HG02973 (cell line): Measurements from ENCODE around the gene GOLGA3.
A peak's percentile ranks its signal among the peaks of the same experiment; 100 is the strongest.
"Not testable (repeated sequence)": the region's sequence is repeated elsewhere in the genome, so short reads cannot be mapped to it uniquely, and the experiment has no call there.

ENCODE experiments used
- ATAC-seq: cut with Tn5 transposase; IDR thresholded peaks from one replicate; pipeline ENCODE4 v1.9.1; 2021; ENCODE audit warnings: moderate library complexity; ENCODE audit not compliant: unreplicated experiment

GOLGA3 gene

DNA sequence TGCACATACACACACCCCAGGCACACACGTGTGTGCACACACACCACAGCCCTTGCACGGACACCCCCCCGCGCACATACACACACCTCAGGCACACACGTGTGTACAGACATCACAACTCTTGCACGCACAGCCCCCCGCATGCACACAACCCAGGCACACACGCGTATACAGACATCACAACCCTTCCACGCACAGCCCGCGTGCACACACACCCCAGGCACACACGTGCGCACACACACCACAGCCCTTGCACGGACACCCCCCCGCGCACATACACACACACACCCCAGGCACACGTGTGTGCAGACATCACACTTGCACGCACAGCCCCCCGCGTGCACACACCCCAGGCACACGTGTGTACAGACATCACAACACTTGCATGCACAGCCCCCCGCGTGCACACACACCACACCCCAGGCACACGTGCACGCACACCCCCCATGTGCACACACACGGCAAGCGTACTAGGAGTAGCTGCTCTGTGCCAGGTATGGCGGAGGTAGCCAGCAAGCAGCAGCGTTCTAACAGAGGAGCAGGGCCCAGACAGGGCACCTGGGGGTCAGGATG, 48.8 kb downstream of the GOLGA3 start:
- ATAC-seq: no peak

- no peak for ATAC-seq
Measured at GRCh38 chr12:132777614-132778013, 51.1 kb downstream of the GOLGA3 start.

- no peak for ATAC-seq
Measured at GRCh38 chr12:132776816-132777568, 51.7 kb downstream of the GOLGA3 start.

DNA sequence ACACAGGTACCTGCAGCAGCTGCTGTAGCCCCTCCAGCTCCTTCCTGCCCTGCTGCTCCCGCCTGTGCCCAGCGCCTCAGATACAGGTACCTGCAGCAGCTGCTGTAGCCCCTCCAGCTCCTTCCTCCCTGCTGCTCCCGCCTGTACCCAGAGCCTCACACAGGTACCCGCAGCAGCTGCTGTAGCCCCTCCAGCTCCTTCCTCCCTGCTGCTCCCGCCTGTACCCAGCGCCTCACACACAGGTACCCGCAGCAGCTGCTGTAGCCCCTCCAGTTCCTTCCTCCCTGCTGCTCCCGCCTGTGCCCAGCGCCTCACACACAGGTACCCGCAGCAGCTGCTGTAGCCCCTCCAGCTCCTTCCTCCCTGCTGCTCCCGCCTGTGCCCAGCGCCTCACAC, 52.4 kb downstream of the GOLGA3 start:
- ATAC-seq: not testable (repeated sequence)

DNA sequence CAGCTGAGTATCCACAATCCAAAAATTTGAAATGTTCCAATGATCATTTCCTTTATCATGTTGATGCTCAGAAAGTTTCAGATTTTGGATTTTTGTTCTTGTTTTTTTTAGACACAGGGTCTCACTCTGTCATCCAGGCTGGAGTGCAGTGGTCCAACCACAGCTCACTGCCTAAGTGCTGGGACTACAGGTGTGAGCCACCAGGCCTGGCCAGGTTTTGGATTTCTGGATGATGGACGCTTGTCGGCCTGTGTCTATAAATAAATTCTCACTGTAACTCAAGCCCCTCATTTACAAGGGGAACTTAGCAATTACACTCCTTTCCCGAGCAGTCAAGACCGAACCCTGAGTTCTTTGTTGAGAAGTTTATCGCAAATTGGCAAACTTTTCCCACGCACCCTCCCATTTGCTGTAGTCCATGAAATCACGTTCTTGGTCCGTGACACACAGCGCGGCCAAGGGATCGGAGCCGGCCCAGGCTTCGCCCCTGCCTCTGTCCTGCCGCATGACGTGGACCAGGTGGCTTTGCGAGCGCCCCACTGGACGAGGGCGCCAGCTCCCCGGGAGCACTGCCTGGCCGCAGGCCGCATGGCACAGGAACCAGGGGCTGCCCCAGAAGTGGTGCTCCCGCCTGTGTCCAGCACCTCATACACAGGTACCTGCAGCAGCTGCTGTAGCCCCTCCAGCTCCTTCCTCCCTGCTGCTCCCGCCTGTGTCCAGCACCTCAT, 53.0 kb downstream of the GOLGA3 start:
- ATAC-seq: no peak

DNA sequence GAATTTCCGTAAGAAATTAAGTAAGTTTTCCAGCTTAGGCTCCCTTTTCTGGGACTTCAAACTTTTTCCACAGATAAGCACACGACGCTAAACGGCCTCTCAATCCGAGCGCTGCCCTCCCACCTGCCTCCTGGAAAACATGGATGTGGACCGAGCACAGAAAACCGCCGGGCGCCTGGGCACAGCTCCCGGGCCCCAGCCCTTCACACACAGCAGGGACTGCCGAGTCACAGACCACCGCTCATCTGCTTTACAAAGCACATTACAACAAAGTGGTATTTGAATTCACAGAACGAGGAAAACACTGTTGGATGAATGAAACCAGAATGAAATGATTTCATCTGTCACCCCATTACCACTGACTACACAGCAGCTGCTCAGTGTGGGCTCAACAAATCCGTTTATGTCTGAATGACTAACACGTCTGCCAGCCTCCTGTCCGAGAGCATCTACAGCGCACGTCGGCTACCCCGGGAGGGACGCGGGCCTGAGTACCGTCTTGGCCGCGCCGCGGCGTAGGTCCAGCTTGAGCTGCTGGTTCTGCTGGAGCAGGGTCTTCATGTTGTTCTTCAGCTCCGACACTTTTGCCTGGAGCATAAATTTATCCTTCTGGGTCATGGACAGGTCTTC, 53.9 kb downstream of the GOLGA3 start:
- ATAC-seq: no peak

DNA sequence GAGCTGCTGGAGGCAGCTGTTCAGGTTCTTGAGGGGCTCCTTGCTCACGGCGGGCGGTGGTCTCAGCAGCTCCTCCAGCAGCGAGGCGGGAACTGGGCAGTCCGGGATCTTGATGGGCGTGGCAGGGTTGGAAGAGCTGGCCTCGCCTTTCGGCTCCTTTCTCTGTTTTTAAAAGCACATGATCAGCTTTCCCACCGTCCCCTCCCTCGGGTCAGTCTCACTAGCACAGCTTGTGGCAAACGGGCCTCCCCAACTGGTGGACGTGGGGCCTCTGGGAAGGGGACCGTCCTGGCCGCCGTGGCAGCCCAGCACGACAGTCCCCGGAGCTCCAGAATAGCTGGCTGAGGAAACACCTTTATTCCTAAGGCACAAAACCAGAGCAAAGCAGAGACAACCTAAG, 54.5 kb downstream of the GOLGA3 start:
- ATAC-seq: no peak

DNA sequence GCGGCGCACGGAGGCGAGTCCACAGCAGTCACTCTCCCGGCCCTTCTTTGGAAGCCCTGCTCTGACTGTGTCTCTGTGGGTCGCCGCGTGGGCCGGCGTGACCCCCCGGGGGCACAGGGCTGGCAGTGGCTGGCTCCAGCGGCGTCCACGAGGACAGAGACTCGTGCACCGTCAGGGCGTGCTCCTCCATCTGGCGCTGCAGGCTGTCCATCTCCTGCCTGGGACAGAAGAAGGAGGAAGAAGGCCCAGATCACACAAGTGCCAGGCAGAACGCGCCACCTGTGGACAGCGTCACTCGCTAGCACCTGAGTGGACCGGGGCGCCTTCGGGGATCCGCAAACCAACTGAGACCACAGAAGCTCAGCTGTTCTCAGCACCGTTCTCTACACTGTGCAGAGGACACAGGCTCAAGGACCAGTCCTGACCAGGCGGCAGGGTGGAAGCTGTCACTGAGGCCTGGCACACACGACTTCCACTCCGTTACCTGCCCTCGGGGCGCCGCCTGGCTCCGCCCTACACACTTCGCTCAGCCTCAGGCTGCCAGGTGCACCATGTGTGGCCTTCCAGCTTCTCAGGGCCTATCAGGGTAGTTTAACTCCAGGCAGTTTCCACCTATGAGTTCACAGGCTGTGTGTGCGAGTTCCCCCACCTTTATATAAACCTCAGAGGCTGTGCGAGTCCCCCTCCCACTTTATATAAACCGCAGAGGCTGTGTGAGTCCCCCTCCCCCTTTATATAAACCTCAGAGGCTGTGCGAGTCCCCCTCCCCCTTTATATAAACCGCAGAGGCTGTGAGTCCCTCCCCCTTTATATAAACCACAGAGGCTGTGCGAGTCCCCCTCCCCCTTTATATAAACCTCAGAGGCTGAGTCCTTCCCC, 55.4 kb downstream of the GOLGA3 start:
- ATAC-seq: no peak

- peak; percentile 43 for ATAC-seq
Measured at GRCh38 chr12:132772606-132773005, 56.1 kb downstream of the GOLGA3 start.

DNA sequence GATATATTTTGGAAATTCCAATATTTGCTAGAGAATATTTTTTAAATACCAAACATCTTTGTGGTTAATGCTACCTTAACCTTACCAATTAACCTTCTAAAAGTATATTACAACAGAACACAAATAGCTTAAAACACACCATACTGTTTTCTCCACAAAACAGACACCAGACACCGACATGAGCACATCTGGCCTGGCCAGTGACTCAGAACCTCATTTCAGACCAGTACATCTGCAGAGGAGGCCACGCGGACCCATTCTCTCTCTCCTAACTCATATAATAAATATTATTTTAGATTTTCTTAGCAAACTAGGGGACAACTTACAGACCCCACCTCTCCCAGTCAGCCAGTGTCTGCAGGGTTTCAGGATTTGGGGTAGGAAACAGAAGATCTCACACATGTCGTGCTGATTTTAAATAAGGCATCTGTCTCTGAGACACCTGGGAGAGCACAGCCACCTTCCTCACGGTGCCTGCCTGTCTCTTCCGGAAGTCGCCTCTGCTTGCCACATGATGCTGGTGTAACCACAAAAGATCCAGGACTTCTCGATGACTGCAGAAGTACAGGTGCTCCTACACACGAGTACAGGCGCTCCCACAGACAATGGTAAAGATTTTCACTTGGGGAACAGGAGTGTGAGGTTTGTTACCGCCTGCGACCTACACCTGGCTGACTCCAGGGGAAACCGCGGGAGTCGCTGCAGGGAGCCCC, 57.4 kb downstream of the GOLGA3 start:
- ATAC-seq: no peak

- no peak for ATAC-seq
Measured at GRCh38 chr12:132766380-132767085, 62.1 kb downstream of the GOLGA3 start.

GRCh38 chr12:132765361-132765760, 63.3 kb downstream of the GOLGA3 start:
- ATAC-seq: no peak

- no peak for ATAC-seq
Measured at GRCh38 chr12:132764231-132764630, 64.4 kb downstream of the GOLGA3 start.

- peak; percentile 73 for ATAC-seq
Measured at GRCh38 chr12:132761921-132762583, 66.6 kb downstream of the GOLGA3 start.

DNA sequence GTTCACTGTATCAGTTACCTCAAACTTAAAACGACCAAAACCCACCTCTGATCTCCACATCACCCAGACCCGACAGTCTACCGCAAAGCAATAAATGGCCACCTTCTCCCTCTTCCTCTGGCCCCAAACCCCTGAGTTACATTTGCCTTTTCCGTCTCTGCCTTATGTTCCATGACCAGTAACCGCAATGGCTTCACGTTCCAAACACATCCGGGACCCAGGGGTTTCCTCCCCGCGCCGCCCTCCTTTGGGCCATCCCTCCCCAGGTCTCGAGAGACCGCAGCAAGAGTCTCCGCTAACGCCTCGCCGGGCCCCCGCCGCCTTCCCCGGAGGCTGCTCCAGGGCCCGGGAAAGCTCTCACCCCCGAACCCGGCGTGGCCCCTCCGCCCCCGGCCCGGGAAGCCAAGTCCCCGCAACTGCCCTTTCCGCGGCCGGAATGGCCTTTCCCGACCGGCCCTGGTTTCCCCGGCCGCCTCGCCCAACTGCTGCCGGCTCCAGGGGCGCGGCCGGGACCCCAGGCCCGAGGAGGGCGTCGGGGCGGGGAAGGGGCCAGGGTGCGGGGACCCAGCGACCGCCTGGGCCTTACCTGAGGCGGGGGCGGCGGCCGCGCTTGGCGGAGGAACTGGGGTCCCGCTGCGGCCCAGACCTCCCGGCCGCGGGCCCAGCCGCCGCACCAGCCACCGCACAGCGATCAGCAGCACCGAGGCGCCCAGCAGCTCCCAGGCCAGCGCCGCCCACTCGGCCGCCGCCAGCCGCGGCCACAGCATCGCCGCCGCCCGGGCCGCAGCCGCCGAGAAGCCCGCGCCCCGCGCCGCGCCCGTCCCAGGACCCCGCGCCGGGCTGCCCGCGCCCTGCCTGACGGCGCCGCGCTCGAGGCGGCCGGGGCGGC, 67.4 kb downstream of the GOLGA3 start, which contains the start of gene ANKLE2:
TSS of gene ANKLE2 (minus strand) at position 801 of the 889 bp plus-strand sequence. CDS start at position 767, 34 bp downstream.
- ATAC-seq: peak; percentile 30

- ATAC-seq: no peak
Measured at GRCh38 chr12:132759359-132759758, 69.3 kb downstream of the GOLGA3 start.

DNA sequence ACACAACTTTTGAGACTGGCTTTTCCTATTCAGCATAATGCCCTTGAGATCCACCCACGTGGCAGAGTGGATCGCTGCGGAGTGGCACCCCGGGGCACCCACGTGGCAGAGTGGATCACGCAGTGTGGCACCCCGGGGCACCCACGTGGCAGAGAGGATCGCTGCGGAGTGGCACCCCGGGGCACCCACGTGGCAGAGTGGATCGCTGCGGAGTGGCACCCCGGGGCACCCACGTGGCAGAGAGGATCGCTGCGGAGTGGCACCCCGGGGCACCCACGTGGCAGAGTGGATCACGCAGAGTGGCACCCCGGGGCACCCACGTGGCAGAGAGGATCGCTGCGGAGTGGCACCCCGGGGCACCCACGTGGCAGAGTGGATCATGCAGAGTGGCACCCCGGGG, 69.8 kb downstream of the GOLGA3 start:
- ATAC-seq: not testable (repeated sequence)
